CD14-positive monocyte (primary cell): ENCODE results near the gene ALG3. TPM values are rescaled to one million over a fixed set of nuclear protein-coding genes. Genes with fewer than 3 reads are reported as not detected.
A peak's percentile ranks its signal among the peaks of the same experiment; 100 is the strongest.

Experiments used
- DNase-seq, 3 donors: peaks; one replicate each; pipeline ENCODE4 v3.0.0-alpha.2; 2011 to 2022
- H2AFZ ChIP-seq: 2 replicates; pipeline ENCODE4 v1.6.0; 2012; ENCODE audit warnings: mild to moderate bottlenecking, low read depth, low read length, inconsistent platforms; ENCODE audit not compliant: insufficient read depth, poor library complexity, severe bottlenecking
- H3K27ac ChIP-seq, 2 donors: 1 replicate in 1 of 2; 2 replicates in 1 of 2; pipeline ENCODE4 v1.5.1; 2012 to 2013; ENCODE audit warnings: low read length in 2 of 2, control low read depth in 1 of 2, inconsistent platforms in 1 of 2, low read depth in 1 of 2, mild to moderate bottlenecking in 1 of 2
- H3K27me3 ChIP-seq, 2 donors: one replicate each; pipeline versions ENCODE4 v1.6.0 to v1.6.1; 2011 to 2013; ENCODE audit warnings: low read length in 2 of 2; ENCODE audit not compliant: control insufficient read depth in 2 of 2, insufficient read depth in 2 of 2
- H3K36me3 ChIP-seq, 2 donors: replicated peaks in 1 of 2; 1 replicate in 1 of 2; 2 replicates in 1 of 2; pipeline versions ENCODE4 v1.5.1 to v1.6.1; 2012 to 2013; ENCODE audit warnings: low read length in 2 of 2, control low read depth in 1 of 2, inconsistent platforms in 1 of 2, mild to moderate bottlenecking in 1 of 2; ENCODE audit not compliant: insufficient read depth in 2 of 2, control insufficient read depth in 1 of 2
- H3K4me1 ChIP-seq, 2 donors: 1 replicate in 1 of 2; 2 replicates in 1 of 2; pipeline versions ENCODE4 v1.5.1 to v1.6.1; 2012 to 2013; ENCODE audit warnings: low read length in 2 of 2, control low read depth in 1 of 2, inconsistent platforms in 1 of 2, mild to moderate bottlenecking in 1 of 2, moderate library complexity in 1 of 2; ENCODE audit not compliant: insufficient read depth in 2 of 2, control insufficient read depth in 1 of 2
- H3K4me2 ChIP-seq: replicated peaks from 2 replicates; pipeline ENCODE3; 2012; ENCODE audit warnings: low read length, moderate library complexity, mild to moderate bottlenecking; ENCODE audit not compliant: poor library complexity, severe bottlenecking; ENCODE audit errors: extremely low read depth
- H3K4me3 ChIP-seq, 3 experiments: fragments of 200-600 bp in 1 of 3; sonication (generic) in 1 of 3; replicated peaks in 1 of 3; 1 replicate in 2 of 3; 2 replicates in 1 of 3; pipeline ENCODE4 v1.5.1; 2011 to 2013; ENCODE audit warnings: low read length in 3 of 3, mild to moderate bottlenecking in 3 of 3, control low read depth in 2 of 3, low read depth in 2 of 3, inconsistent platforms in 1 of 3, moderate library complexity in 1 of 3
- H3K79me2 ChIP-seq: 2 replicates; pipeline ENCODE4 v1.6.0; 2012; ENCODE audit warnings: mild to moderate bottlenecking, control low read depth, inconsistent platforms, low read length, moderate library complexity; ENCODE audit not compliant: insufficient read depth
- H3K9ac ChIP-seq: 2 replicates; pipeline ENCODE4 v1.6.0; 2017; ENCODE audit warnings: low read length, mild to moderate bottlenecking; ENCODE audit not compliant: insufficient read depth, poor library complexity, severe bottlenecking
- H3K9me3 ChIP-seq, 2 donors: replicated peaks in 1 of 2; 1 replicate in 1 of 2; 2 replicates in 1 of 2; pipeline versions ENCODE4 v1.5.1 to v1.6.1; 2012 to 2013; ENCODE audit warnings: low read length in 2 of 2, control low read depth in 1 of 2; ENCODE audit not compliant: control insufficient read depth in 1 of 2, insufficient read depth in 1 of 2
- H4K20me1 ChIP-seq: 2 replicates; pipeline ENCODE4 v1.6.0; 2012; ENCODE audit warnings: mild to moderate bottlenecking, low read length, control low read depth, moderate library complexity; ENCODE audit not compliant: insufficient read depth
- H3K27ac Mint-ChIP-seq, 7 donors: one replicate each; pipeline ENCODE4 v1.8.0; 2020; ENCODE audit warnings: mild to moderate bottlenecking in 7 of 7, mixed read lengths in 7 of 7, moderate library complexity in 6 of 7, inconsistent platforms in 2 of 7
- H3K27me3 Mint-ChIP-seq, 3 donors: one replicate each; pipeline ENCODE4 v1.8.0; 2021 to 2022; ENCODE audit warnings: low read depth in 3 of 3, mild to moderate bottlenecking in 3 of 3, mixed read lengths in 3 of 3, moderate library complexity in 3 of 3, inconsistent platforms in 1 of 3
- H3K36me3 Mint-ChIP-seq, 2 donors: one replicate each; pipeline ENCODE4 v1.8.0; 2020; ENCODE audit warnings: mixed read lengths in 2 of 2, inconsistent platforms in 1 of 2, mild to moderate bottlenecking in 1 of 2
- H3K4me1 Mint-ChIP-seq: one replicate; pipeline ENCODE4 v1.8.0; 2020; ENCODE audit warnings: mild to moderate bottlenecking, mixed read lengths
- H3K4me3 Mint-ChIP-seq, 2 donors: one replicate each; pipeline ENCODE4 v1.8.0; 2020; ENCODE audit warnings: mild to moderate bottlenecking in 2 of 2, mixed read lengths in 2 of 2, moderate library complexity in 1 of 2
- H3K9me3 Mint-ChIP-seq, 7 donors: one replicate each; pipeline ENCODE4 v1.8.0; 2020 to 2022; ENCODE audit warnings: mixed read lengths in 7 of 7, mild to moderate bottlenecking in 6 of 7, moderate library complexity in 6 of 7, inconsistent platforms in 2 of 7
- CTCF ChIP-seq: fragments of 200-600 bp; IDR thresholded peaks from one replicate; pipeline ENCODE4 v1.8.0; 2022; ENCODE audit warnings: antibody characterized with exemption, mild to moderate bottlenecking
- WGBS: methylation state at CpG from one replicate; pipeline ENCODE4 v1.1.5; 2013; ENCODE audit warnings: missing lambda C conversion rate; ENCODE audit not compliant: insufficient coverage; 5-methylcytosine and 5-hydroxymethylcytosine counted together
- intact Hi-C, 2 donors: fragments of 100-400 bp; cut with micrococcal nuclease; formaldehyde crosslinking; loops; one replicate each; pipeline versions ENCODE4 v1.15.0 to v1.15.1; 2023
- polyA plus RNA-seq, 3 donors: library from polyadenylated mRNA; depleted of rRNA in 1 of 3; unstranded in 2 of 3; stranded (reverse) in 1 of 3; fragments of 300-500 nt in 2 of 3; fragments of >200 nt in 1 of 3; fragmentation: Illumina TruSeq in 2 of 3; gene quantifications; 1 replicate in 2 of 3; 2 replicates in 1 of 3; pipeline ENCODE4 v1.2.3, GENCODE V29; 2012 to 2021

ALG3 gene
- polyA plus RNA-seq, 3 donors, result 29.0 to 60.8 (median 56.4) TPM

GRCh38 chr3:184237807-184238206 is 11.0 kb downstream of the ALG3 start:
- H3K4me3 ChIP-seq, result no peak overlapping the region
- Mint-ChIP-seq H3K9me3 (no peaks in the 10 kb centered on the region), H3K27me3 (peaks cover 8 to 18% (median 14%) of the 10 kb centered on the region in 3 donors), H3K4me3 (no peak overlapping the region), H3K27ac (no peak overlapping the region), H3K36me3 (peaks cover 8 to 10% of the 10 kb centered on the region in 2 donors), H3K4me1 (no peaks in the 10 kb centered on the region)
- H2AFZ ChIP-seq, result no peak overlapping the region
- WGBS, result no CpG with 5 or more reads among the region's 1 CpG
- H3K27ac ChIP-seq, result no peak overlapping the region
- intact Hi-C loops, result no loop called here
- H3K36me3 ChIP-seq, result peaks cover 10 to 11% of the 10 kb centered on the region in 2 donors
- H3K27me3 ChIP-seq, result peaks cover under 1 to 9% of the 10 kb centered on the region in 2 donors
- H3K79me2 ChIP-seq, result no peaks in the 10 kb centered on the region
- no peak for TF ChIP-seq CTCF
- no peaks in the 10 kb centered on the region for H4K20me1 ChIP-seq
- no peak for DNase-seq
- no peak overlapping the region for H3K9ac ChIP-seq
- H3K9me3 ChIP-seq, result no peaks in the 10 kb centered on the region
- H3K4me1 ChIP-seq, result no peaks in the 10 kb centered on the region
- H3K4me2 ChIP-seq, result no peak overlapping the region

- H3K27me3 Mint-ChIP-seq, result peaks cover 14 to 24% (median 17%) of the 10 kb centered on the region in 3 donors
- H3K36me3 Mint-ChIP-seq, result peaks cover 2 to 4% of the 10 kb centered on the region in 2 donors
- Histone ChIP-seq H3K27me3 (peaks cover 6 to 14% of the 10 kb centered on the region in 2 donors), H3K4me2 (no peak overlapping the region), H4K20me1 (no peaks in the 10 kb centered on the region), H3K9me3 (no peaks in the 10 kb centered on the region), H3K79me2 (no peaks in the 10 kb centered on the region), H3K4me1 (no peaks in the 10 kb centered on the region), H3K27ac (no peak overlapping the region), H3K9ac (no peak overlapping the region), H3K4me3 (no peak overlapping the region), H2AFZ (no peak overlapping the region), H3K36me3 (peaks cover 4 to 5% of the 10 kb centered on the region in 2 donors)
- TF ChIP-seq CTCF, result no peak
- 96% methylated on average over 3 of the region's 7 CpGs for WGBS
- H3K4me3 Mint-ChIP-seq, result no peak overlapping the region
- intact Hi-C loops, result no loop called here
- H3K4me1 Mint-ChIP-seq, result no peaks in the 10 kb centered on the region
- H3K27ac Mint-ChIP-seq, result peak overlapping the region in 1 of 7 donors; percentile 66
- peaks cover 0 to 3% (median 0%) of the 10 kb centered on the region in 7 donors for H3K9me3 Mint-ChIP-seq
- no peak for DNase-seq
These were observed 11.6 kb downstream of the ALG3 start for GRCh38 chr3:184237211-184237610.
